Measurements from ENCODE around the gene STEAP1B. TPM values are rescaled to one million over a fixed set of nuclear protein-coding genes. Genes with fewer than 3 reads are reported as not detected.
"Not testable (repeated sequence)": the region's sequence is repeated elsewhere in the genome, so short reads cannot be mapped to it uniquely, and the experiment has no call there.

The STEAP1B gene
- total RNA-seq, 1 experiment from 2014 or later, result not detected

DNA sequence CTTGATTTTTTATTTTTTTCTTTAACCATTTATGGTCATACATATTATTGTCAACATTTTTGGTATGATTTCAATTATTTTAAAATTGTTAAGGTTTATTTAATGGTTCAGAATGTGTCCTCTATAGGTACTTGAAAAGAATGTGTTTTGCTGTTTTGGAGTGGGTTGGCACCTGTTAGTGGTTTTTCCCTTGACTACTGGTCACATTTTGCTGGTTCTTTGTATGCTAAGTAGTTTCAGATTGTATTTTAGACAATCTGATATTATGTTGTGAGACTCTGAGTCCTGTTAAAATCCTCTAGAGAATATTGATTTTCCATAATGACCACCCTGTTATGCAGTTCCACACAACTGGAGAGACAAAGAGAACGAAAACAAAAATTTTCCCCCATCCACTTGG is 15.0 kb upstream of the STEAP1B start:
- not testable (repeated sequence) for H3K36me3 ChIP-seq; H3K4me3 ChIP-seq; H3K27me3 ChIP-seq; H3K4me1 ChIP-seq; DNase-seq; H3K27ac ChIP-seq; H3K9me3 ChIP-seq (replicated peaks)

DNA sequence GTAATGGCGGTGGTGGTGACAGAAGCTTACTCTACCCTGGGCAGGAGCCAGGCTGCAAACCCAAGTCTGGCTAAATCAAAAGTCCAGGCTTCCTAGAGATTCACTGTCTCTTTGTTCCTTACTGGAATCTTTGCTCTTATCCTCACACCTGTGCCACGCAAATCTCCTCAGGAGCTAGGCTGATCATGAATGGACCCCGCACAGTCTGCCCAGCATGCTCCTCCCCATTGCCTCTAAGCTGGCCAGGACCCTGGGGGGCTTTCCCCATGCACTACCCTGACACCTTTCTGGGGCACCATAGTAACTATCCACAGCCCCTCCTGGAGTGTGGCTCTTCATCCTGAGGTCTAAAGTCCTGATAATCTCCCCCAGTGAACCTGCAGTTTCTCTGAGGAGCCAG is 7.3 kb upstream of the STEAP1B start:
- not testable (repeated sequence) for H3K4me1 ChIP-seq; H3K4me3 ChIP-seq; H3K36me3 ChIP-seq; H3K9me3 ChIP-seq (replicated peaks); DNase-seq; H3K27me3 ChIP-seq; H3K27ac ChIP-seq

DNA sequence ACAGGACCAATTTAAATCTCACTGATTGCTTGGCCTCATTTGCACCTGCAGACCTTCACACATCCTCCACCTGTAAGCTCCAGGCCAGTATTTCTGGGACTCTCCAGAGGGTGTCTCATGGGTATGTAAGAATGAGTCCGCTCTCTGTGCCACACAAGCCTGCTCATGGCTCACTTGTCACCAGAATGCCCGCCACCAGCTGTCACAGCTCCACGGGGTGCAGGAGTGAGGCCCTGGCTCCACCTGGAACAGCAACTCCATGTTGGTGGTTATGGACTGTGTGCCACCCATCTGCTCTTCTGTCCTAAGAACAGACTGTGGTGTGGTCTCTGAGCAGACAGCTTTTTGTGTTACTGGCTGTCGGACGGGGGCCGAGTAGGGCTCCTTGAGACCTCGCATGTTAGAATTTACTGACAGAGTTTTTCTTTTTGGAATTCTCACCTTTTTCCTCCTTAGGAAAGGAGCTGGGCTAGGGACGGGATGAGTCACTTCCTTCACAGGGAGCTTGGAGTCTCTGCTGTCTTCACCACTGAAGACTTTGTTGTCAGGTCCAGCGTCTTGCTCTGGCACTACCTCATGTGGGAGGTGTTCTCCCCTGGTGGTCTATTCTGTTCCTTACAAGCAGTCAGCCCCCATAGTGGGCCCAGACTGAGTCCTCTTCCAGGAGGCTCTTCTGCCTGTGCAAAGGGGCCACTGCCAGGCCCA is 6.5 kb upstream of the STEAP1B start:
- not testable (repeated sequence) for DNase-seq; H3K4me3 ChIP-seq; H3K36me3 ChIP-seq; H3K4me1 ChIP-seq; H3K27me3 ChIP-seq; H3K9me3 ChIP-seq (replicated peaks); H3K27ac ChIP-seq

DNA sequence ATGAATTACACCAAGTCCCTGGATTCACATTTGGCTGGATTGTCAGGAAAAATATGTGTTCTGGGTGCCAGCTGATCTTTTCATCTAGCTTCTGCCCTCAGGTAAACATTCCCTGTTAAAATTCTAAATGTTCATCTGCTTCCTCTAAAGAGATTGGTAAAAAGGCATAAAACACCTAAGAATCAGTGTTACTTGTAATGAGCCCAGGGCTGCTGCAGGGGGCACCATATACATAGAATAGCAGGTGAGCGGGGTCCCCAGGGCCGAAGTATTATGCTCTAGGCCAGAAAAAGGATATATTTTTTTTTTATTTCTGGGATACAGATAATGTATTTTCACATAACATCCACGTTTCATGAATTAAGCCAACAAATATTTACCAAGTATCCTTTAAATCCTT is 4.5 kb upstream of the STEAP1B start:
- not testable (repeated sequence) for H3K9me3 ChIP-seq (replicated peaks); H3K4me3 ChIP-seq; DNase-seq; H3K27me3 ChIP-seq; H3K4me1 ChIP-seq; H3K27ac ChIP-seq; H3K36me3 ChIP-seq

DNA sequence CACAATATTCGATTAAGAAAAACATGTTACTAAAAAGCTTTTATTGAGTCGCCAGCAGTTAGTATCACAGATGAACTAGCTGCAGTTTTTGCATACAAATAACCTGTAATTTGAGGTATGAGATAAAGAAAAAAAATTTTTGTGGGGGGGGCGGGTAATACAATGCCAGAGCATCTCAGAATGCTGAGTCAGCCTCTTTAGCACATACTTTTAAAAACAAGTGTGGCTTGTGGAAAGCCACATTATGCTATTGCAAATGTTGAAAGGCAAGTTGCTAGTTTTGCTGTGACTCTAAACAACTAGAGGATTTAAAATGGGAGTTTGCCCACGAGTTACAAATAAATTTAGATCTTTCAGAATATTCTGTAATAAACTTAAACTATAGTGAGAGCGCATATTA is 2.1 kb upstream of the STEAP1B start:
- not testable (repeated sequence) for H3K36me3 ChIP-seq; DNase-seq; H3K27ac ChIP-seq; H3K27me3 ChIP-seq; H3K9me3 ChIP-seq (replicated peaks); H3K4me1 ChIP-seq; H3K4me3 ChIP-seq

DNA sequence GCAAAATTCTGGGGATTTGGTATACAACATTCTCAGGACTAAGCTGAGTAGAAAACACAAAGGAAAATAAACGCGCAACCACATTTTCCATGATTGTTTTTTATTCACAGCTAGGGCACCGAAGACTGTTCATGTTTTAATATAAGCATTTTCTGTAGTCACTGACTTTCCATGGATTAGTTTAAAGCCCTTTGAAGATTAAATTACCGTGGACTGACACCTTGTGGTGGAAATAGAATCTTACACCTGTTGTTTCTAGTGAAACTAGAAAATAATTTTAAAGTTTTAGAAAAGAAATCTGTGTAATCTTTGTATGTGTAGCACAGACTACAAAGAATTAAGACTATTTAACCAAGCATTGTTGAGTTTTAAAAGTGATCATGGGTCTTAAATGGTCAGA is 1.3 kb upstream of the STEAP1B start:
- not testable (repeated sequence) for H3K27ac ChIP-seq; H3K4me3 ChIP-seq; H3K4me1 ChIP-seq; H3K36me3 ChIP-seq; H3K27me3 ChIP-seq; H3K9me3 ChIP-seq (replicated peaks)
- DNase-seq, result peak in 1 of 2 experiments; percentile 56

DNA sequence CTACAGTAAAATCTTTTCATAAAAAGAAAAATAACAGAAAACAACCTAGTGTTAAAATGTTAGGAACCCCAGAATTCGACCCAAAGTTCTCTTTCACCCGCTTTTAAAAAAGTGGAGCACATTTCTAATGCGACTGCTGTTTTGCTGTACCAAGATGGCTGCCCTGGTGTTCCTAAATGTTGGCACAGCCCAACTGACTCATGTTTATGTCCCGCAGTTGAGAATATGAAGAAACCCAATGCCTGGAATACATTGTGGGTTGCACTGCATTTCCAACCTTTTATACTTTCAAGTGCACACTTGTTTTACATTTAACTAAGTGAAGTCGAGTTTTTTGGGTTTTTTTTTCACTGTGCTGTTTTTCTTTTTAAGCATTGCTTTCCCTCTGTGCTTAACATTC is 944 bp downstream of the STEAP1B start:
- Histone ChIP-seq H3K9me3 (replicated peaks) (no peaks in the 10 kb centered on the region), H3K36me3 (no peaks in the 10 kb centered on the region), H3K27ac (no peak overlapping the region), H3K27me3 (no peaks in the 10 kb centered on the region), H3K4me1 (no peaks in the 10 kb centered on the region), H3K4me3 (no peak overlapping the region)
- no peak for DNase-seq

DNA sequence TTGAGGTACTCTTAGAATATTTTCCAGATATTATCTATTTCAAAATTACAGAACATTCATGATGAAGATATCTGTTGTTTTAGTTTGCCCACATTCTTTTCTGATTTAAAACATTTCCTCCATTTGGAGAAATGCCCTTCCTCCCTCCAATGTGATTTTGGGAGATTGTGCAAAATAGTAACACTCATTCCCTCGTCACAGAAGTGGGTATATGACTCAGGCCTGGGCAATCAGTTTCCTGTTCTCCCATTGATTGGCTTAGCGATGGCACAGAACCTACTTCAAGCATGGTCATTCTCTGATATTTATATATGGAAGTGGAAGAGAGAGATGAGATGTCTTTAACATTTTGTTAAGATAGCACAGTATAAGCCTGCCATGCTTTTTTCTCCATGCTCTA is 3.1 kb downstream of the STEAP1B start:
- not testable (repeated sequence) for H3K27ac ChIP-seq; H3K4me3 ChIP-seq; H3K9me3 ChIP-seq (replicated peaks); DNase-seq; H3K4me1 ChIP-seq; H3K36me3 ChIP-seq; H3K27me3 ChIP-seq

DNA sequence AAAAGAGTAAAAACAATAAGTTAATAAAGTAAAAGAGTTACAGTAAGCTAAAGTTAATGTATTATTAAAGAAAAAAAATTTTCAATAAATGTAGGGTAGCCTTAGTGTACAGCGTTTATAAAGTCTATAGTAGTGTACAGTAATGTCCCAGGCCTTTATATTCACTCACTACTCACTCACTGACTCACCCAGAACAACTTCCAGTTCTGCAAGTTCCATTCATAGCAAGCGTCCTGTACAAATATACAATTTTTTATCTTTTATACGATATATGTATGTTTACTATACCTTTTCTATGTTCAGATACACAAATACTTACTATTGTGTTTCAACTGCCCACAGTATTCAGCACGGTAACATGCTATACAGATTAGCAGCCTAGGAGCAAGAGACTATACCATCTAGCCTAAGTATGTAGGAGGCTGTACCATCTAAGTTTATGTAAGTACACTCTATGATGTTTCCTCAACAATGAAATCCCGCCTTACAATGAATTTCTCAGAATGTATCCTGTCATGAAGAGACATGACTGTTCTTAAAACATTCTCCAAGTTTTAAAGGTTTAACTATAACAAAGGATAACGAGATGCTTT is 3.6 kb downstream of the STEAP1B start:
- not testable (repeated sequence) for H3K36me3 ChIP-seq; H3K4me1 ChIP-seq; H3K9me3 ChIP-seq (replicated peaks); H3K4me3 ChIP-seq; H3K27ac ChIP-seq; DNase-seq; H3K27me3 ChIP-seq

DNA sequence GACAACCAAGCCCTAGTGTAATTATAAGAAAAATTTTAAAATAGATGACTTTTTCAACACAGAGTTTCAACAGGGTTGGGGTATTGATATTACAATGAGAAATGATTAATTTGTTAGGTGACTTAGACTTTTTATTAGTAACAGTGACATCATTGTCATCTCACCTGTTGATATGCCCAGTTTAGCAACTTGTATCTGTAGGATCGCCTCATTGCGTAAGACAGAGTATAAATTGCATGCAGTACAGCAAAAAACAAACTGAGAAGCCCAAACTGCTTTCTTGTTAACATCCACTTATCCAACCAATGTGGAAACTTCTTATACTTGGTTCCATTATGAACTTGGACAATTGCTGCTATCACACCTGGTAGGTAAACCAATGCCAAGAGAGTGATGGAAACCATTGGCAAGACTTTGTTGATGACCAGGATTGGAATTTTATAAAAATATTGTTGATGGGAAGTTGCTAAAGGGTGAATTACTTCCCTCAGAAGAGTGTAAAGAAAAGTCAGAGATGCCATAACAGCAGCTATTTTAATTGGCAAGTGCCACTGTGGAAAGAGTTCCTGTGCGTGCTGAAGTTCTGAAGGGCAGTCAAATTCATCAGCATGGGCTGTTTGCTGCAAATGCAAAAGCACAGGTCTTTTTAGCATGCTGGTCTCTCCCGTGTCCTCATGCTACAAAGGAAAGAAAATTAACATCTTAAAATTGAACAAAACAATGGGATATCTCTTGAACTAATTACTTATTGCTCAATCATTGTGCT is 6.6 kb downstream of the STEAP1B start:
- not testable (repeated sequence) for H3K4me3 ChIP-seq; H3K9me3 ChIP-seq (replicated peaks)

DNA sequence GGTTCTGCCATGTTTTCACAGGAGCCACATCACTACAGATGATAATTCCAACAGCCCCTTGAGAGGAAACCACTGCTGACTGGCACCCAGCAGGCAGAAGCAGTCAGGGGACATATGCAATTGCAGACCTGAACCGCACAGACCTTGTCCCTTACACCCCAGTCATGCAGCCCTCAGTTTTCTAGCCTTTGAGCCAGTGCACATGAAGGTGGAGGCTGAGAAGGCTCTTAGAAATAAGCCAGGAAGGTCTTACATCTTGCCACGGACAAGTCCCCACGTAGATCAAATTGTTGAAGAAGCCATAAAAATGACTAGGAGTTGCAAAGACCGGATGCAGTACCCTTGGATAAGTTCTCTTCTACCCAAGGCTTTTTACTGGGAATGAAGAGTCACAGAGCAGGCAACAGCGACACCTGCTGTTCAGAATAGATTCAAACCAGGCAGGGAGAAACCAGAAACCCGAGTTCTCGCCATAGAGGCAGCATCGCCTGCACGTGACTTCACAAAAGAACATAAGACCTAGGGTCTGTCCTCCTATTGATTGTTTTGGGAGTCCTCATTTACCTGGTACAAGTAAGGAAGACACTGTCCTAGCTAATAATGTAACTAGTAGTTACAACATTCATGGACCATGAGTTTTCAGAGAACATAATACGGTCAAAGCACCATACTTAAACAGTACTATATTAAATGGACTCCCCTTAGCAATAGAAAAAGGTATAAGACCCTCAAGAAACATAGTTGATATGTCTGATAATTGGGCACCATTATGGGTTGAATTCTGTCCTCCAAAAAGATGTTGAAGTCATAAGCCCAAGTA is 11.1 kb downstream of the STEAP1B start:
- Histone ChIP-seq H3K4me1 (no peaks in the 10 kb centered on the region), H3K4me3 (no peak overlapping the region), H3K27ac (no peak overlapping the region), H3K36me3 (no peaks in the 10 kb centered on the region), H3K27me3 (no peaks in the 10 kb centered on the region), H3K9me3 (replicated peaks) (no peaks in the 10 kb centered on the region)
- DNase-seq, result peak; percentile 50 to 86

More for the DNA sequence above, 6.6 kb downstream of the STEAP1B start:
- H3K4me1 ChIP-seq, DNase-seq, H3K27ac ChIP-seq, H3K27me3 ChIP-seq, H3K36me3 ChIP-seq: not testable (repeated sequence)

DNA sequence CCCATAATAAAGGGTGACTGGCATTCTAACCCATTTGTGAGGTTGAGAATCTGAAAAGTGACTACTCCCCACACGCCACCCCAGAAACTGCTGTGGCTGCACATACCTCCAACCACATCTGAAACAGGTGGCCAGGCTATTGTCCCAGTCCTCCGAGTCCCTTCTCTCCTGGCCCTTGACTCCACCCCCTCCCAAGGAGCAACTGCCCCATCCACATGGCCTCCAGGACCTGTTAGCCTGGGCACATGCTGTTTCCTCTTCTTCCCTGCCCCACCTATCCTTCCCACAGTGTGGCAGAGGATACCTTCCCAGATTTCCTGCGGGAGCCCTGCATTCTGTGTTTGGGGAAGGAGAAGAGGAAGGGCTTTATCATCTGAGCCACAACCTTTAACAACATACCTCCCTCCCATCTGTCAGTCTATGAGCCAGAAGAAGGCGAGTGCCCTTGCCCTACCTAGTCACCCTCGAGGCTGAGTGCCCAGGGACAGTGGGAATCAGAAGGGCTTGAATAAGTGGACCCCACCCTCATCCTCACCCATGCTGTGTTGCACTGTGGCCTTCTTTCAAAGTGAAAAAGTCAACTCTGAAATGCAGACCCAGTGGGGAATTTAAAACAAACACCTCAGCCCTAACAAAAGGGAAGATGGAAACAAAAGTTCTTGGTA is 11.9 kb downstream of the STEAP1B start:
- Histone ChIP-seq H3K4me1 (no peaks in the 10 kb centered on the region; the same call in 1 of the 2 replicates), H3K9me3 (replicated peaks) (no peaks in the 10 kb centered on the region), H3K4me3 (no peak overlapping the region), H3K27me3 (no peaks in the 10 kb centered on the region), H3K27ac (no peak overlapping the region), H3K36me3 (no peaks in the 10 kb centered on the region)
- peak in 1 of 2 experiments; percentile 32 for DNase-seq

DNA sequence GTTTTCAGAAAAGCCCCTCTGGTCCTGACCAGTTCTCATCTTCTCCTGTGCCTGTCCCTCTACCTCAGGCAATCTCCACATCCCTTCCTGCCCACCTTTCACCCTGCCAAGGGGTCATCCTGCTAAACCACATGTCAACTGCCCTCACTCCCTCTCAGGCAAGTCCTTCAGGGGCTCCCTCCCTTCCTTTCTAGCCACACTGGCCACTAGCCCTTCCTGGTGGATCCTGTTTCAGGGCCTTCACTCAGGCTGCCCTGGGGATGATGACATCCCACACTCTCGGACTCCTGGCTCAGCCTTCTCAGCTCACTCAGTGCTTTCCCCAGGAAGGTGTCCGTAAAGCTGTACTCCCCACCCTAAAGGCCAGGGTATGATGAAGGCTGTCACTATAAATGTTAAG is 13.4 kb downstream of the STEAP1B start:
- Histone ChIP-seq H3K36me3 (no peaks in the 10 kb centered on the region), H3K4me3 (no peak overlapping the region), H3K27me3 (no peaks in the 10 kb centered on the region), H3K4me1 (no peaks in the 10 kb centered on the region; the same call in 1 of the 2 replicates), H3K27ac (no peak overlapping the region), H3K9me3 (replicated peaks) (no peaks in the 10 kb centered on the region)
- no peak for DNase-seq

DNA sequence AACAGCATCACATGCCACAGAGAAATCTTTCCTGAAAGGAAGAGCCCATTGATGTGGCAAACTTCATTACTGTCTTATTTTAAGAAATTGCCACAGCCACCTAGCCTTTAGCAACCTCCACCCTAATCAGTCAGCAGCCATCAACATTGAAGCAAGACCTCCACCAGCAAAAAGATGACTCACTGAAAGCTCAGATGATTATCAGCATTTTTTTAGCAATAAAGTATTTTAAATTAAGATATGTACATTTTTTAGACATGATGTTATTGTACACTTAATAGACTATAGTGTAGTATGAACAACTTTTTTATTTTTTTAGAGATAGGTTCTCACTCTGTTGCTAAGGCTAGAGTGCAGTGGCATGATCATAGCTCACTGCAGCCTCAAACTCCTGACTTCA is 14.8 kb downstream of the STEAP1B start:
- H3K9me3 ChIP-seq (replicated peaks), result no peaks in the 10 kb centered on the region
- no peaks in the 10 kb centered on the region; the same call in 1 of the 2 replicates for H3K27me3 ChIP-seq
- no peaks in the 10 kb centered on the region; the same call in 1 of the 2 replicates for H3K4me1 ChIP-seq
- no peaks in the 10 kb centered on the region for H3K36me3 ChIP-seq
- no peak overlapping the region for H3K27ac ChIP-seq
- no peak overlapping the region for H3K4me3 ChIP-seq
- no peak for DNase-seq
